Measurements from ENCODE around the gene NOL12.

DNA sequence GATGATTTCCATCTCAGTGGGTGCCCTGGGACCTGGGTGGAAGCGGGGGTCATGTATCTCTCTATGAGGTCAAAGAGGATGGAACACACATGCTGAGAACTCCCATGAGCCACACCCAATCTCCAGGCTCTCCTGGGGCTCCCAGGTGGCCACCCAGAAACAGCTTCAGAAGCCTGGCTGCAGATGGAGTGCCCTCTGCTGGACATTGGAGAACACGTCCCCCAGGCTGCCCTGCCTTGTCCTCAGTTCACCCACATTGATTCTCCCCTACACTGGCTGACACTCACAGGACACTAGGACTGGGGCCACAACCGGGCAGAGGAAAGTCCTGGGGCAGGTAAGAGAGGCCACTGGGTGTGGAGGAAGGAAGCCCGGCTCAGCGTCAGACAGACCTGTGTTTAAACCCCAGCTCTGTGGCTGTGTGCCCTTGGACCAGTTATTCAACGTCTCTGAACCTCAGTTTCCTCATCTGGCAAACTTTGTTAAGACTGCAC, 4.5 kb upstream of the NOL12 start:
- no peak for TF ChIP-seq EZH2 (IDR thresholded peaks at IDR 0.05; ENCODE audit: low read length, unreplicated experiment)
- TF ChIP-seq, protein P1, sequence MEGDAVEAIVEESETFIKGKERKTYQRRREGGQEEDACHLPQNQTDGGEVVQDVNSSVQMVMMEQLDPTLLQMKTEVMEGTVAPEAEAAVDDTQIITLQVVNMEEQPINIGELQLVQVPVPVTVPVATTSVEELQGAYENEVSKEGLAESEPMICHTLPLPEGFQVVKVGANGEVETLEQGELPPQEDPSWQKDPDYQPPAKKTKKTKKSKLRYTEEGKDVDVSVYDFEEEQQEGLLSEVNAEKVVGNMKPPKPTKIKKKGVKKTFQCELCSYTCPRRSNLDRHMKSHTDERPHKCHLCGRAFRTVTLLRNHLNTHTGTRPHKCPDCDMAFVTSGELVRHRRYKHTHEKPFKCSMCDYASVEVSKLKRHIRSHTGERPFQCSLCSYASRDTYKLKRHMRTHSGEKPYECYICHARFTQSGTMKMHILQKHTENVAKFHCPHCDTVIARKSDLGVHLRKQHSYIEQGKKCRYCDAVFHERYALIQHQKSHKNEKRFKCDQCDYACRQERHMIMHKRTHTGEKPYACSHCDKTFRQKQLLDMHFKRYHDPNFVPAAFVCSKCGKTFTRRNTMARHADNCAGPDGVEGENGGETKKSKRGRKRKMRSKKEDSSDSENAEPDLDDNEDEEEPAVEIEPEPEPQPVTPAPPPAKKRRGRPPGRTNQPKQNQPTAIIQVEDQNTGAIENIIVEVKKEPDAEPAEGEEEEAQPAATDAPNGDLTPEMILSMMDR (conservative IDR thresholded peaks at IDR 0.05; ENCODE audit: low read depth, low read length), result peak; percentile 82

Measured in PC-3 (cell line).